GM12878 (cell line): ENCODE results near the gene PDHA1. TPM values are rescaled to one million over a fixed set of nuclear protein-coding genes. Genes with fewer than 3 reads are reported as not detected.

Source experiments
- ATAC-seq: fragments of 200-7000 bp; cut with Tn5 transposase; 3 replicates; pipeline ENCODE4 v1.9.1; 2020; ENCODE audit warnings: mild to moderate bottlenecking, moderate library complexity
- BruUV-seq: library from RNA; stranded (reverse); fragments of 400-500 nt; replicated peaks from 2 replicates; lab custom pipeline; 2021; lab: Mats Ljungman, UMichigan
- CTCF ChIA-PET: fragments of 300-600 bp; sonication (Branson Sonifier 250); formaldehyde crosslinking; extraction: SDS; loops from one replicate; lab custom pipeline; 2021; ENCODE audit warnings: inconsistent platforms; lab: Yijun Ruan, JAX
- POLR2A ChIA-PET: fragments of 350-600 bp; formaldehyde crosslinking; extraction: SDS; loops from one replicate; lab custom pipeline; 2021; ENCODE audit warnings: inconsistent platforms; lab: Charles Lee
- RAD21 ChIA-PET: fragments of 300-600 bp; sonication (Branson Sonifier 250); formaldehyde crosslinking; loops from one replicate; lab custom pipeline; 2023; ENCODE audit warnings: antibody characterized with exemption; ENCODE audit not compliant: unreplicated experiment; lab: Charles Lee
- SMC1A ChIA-PET: fragments of 300-600 bp; sonication (Branson Sonifier 250); formaldehyde crosslinking; loops from one replicate; lab custom pipeline; 2023; ENCODE audit not compliant: unreplicated experiment, uncharacterized antibody; lab: Charles Lee
- DNase-seq: peaks from one replicate; pipeline ENCODE4 v3.0.0-alpha.2; 2011; ENCODE audit warnings: low read depth, low spot score
- FAIRE-seq: peaks from 3 replicates; lab custom pipeline; 2011; peaks lifted over from hg19 to GRCh38; lab: Jason Lieb, UNC
- H2AFZ ChIP-seq: 2 replicates; pipeline ENCODE4 v1.6.0; 2011; ENCODE audit warnings: low read depth, low read length, control low read depth; ENCODE audit not compliant: control insufficient read depth
- H3K27ac ChIP-seq: 2 replicates; pipeline ENCODE4 v1.5.1; 2011; ENCODE audit warnings: control low read depth; ENCODE audit not compliant: control insufficient read depth, insufficient read depth
- H3K27me3 ChIP-seq, 2 experiments: replicated peaks in 1 of 2; 2 replicates each; pipeline versions ENCODE4 v1.6.0 to v1.6.1; 2011; ENCODE audit warnings: low read length in 1 of 2; ENCODE audit not compliant: control insufficient read depth in 2 of 2, insufficient read depth in 2 of 2
- H3K36me3 ChIP-seq, 2 experiments: 2 replicates each; pipeline ENCODE4 v1.5.1; 2011; ENCODE audit warnings: low read length in 1 of 2; ENCODE audit not compliant: control insufficient read depth in 2 of 2, insufficient read depth in 2 of 2
- H3K4me1 ChIP-seq: 2 replicates; pipeline ENCODE4 v1.6.1; 2011; ENCODE audit warnings: mild to moderate bottlenecking, low read length, moderate library complexity, mixed read lengths; ENCODE audit not compliant: control insufficient read depth, insufficient read depth
- H3K4me2 ChIP-seq: 2 replicates; pipeline ENCODE4 v1.6.0; 2011; ENCODE audit warnings: control low read depth; ENCODE audit not compliant: control insufficient read depth, insufficient read depth
- H3K4me3 ChIP-seq: fragments of 200-600 bp; sonication (generic); 2 replicates; pipeline ENCODE4 v1.5.1; 2016
- H3K79me2 ChIP-seq: 2 replicates; pipeline ENCODE4 v1.6.0; 2011; ENCODE audit warnings: low read length; ENCODE audit not compliant: control insufficient read depth, insufficient read depth
- H3K9ac ChIP-seq: 2 replicates; pipeline ENCODE4 v1.8.0; 2011; ENCODE audit warnings: low read length, control low read depth, mixed read lengths; ENCODE audit not compliant: control insufficient read depth, insufficient read depth
- H3K9me3 ChIP-seq: replicated peaks from 3 replicates; pipeline ENCODE4 v1.5.1; 2011; ENCODE audit warnings: mild to moderate bottlenecking, low read length; ENCODE audit not compliant: control insufficient read depth, insufficient read depth
- H4K20me1 ChIP-seq: 2 replicates; pipeline ENCODE4 v1.6.0; 2011; ENCODE audit not compliant: control insufficient read depth, insufficient read depth
- ATF7 ChIP-seq: fragments of 450-650 bp; IDR thresholded peaks from 2 replicates; pipeline ENCODE4 v1.6.1; 2016; ENCODE audit warnings: low read depth, mild to moderate bottlenecking
- BRCA1 ChIP-seq: IDR thresholded peaks from 2 replicates; pipeline ENCODE4 v1.6.1; 2011; ENCODE audit warnings: low read depth, low read length, improper control_type of control experiment
- GABPA ChIP-seq: IDR thresholded peaks from 2 replicates; pipeline ENCODE4 v1.6.1; 2014; ENCODE audit warnings: antibody characterized with exemption, low read depth, mild to moderate bottlenecking, inconsistent platforms
- GATAD2B ChIP-seq: fragments of 450-650 bp; conservative IDR thresholded peaks from 2 replicates; pipeline ENCODE4 v1.6.1; 2017; ENCODE audit warnings: low read depth, mild to moderate bottlenecking, moderate library complexity
- IRF4 ChIP-seq: IDR thresholded peaks from 2 replicates; pipeline ENCODE4 v1.6.1; 2011; ENCODE audit warnings: low read depth, low read length
- KDM1A ChIP-seq: fragments of 200-600 bp; sonication (generic); IDR thresholded peaks from 2 replicates; pipeline ENCODE4 v1.6.1; 2016; ENCODE audit warnings: borderline replicate concordance
- NBN ChIP-seq: fragments of 450-650 bp; IDR thresholded peaks from 2 replicates; pipeline ENCODE4 v1.6.1; 2016
- NFXL1 ChIP-seq: fragments of 450-650 bp; IDR thresholded peaks from 2 replicates; pipeline ENCODE4 v1.6.1; 2017; ENCODE audit warnings: antibody characterized with exemption, mild to moderate bottlenecking, borderline replicate concordance
- POLR2A ChIP-seq: IDR thresholded peaks from 2 replicates; pipeline ENCODE4 v1.6.1; 2011; ENCODE audit warnings: low read depth, mild to moderate bottlenecking, low read length
- RB1 ChIP-seq: fragments of 450-650 bp; formaldehyde crosslinking; IDR thresholded peaks from 2 replicates; pipeline ENCODE4 v1.6.1; 2017; ENCODE audit warnings: mild to moderate bottlenecking, borderline replicate concordance
- SKIL ChIP-seq: fragments of 450-650 bp; IDR thresholded peaks from 2 replicates; pipeline ENCODE4 v1.6.1; 2017; ENCODE audit warnings: mild to moderate bottlenecking, low read depth, inconsistent platforms; ENCODE audit not compliant: poor library complexity, severe bottlenecking
- SP1 ChIP-seq: IDR thresholded peaks from one replicate; pipeline ENCODE4 v1.6.1; 2011; ENCODE audit warnings: low read depth, low read length
- SPI1 ChIP-seq: IDR thresholded peaks from 2 replicates; pipeline ENCODE4 v1.6.1; 2011; ENCODE audit warnings: low read depth, mild to moderate bottlenecking, low read length, moderate library complexity, borderline replicate concordance; ENCODE audit not compliant: insufficient read depth
- WGBS: methylation state at CpG from one replicate; pipeline ENCODE4 v1.1.6; 2016; ENCODE audit warnings: low lambda C conversion rate; ENCODE audit not compliant: insufficient replicate concordance, insufficient coverage; ENCODE audit errors: missing lambda C conversion rate; 5-methylcytosine and 5-hydroxymethylcytosine counted together
- in situ Hi-C: fragments of 300-500 bp; cut with MboI; formaldehyde crosslinking; loops from 9 replicates; pipeline ENCODE4 v1.14.3; 2018; ENCODE audit warnings: mixed read lengths
- intact Hi-C: fragments of 100-400 bp; cut with micrococcal nuclease; formaldehyde crosslinking; loops from one replicate; pipeline ENCODE4 v1.14.2; 2022; ENCODE audit not compliant: unreplicated experiment
- polyA plus RNA-seq, 11 experiments: library from polyadenylated mRNA; depleted of rRNA in 4 of 11; unstranded in 6 of 11; stranded (reverse) in 5 of 11; fragments of >200 nt; fragmentation: Nextera tagmentation in 4 of 11; fragmentation: Illumina TruSeq in 1 of 11; extraction: Ambion mirVana in 4 of 11; extraction: Trizol in 1 of 11; gene quantifications; 1 replicate in 1 of 11; 2 replicates in 10 of 11; pipeline versions ENCODE4 v1.2.1 to v1.2.3, GENCODE V29; 2011 to 2016; ENCODE audit warnings: inconsistent platforms in 2 of 11, missing spikeins in 2 of 11, low read depth in 1 of 11
- total RNA-seq, 4 experiments: library from RNA; depleted of rRNA in 3 of 4; stranded (reverse); fragments of >200 nt in 3 of 4; fragmentation: Illumina TruSeq in 1 of 4; extraction: Trizol in 1 of 4; gene quantifications; 2 replicates each; pipeline versions ENCODE4 v1.2.1 to v1.2.3, GENCODE V29; 2013 to 2021
- TF ChIP-seq, protein P1 (sequence below): IDR thresholded peaks from 2 replicates; pipeline ENCODE4 v1.6.1; 2011; ENCODE audit warnings: low read depth, mild to moderate bottlenecking, low read length, moderate library complexity, borderline replicate concordance; ENCODE audit errors: extremely low read depth
- TF ChIP-seq, protein P2 (sequence below): IDR thresholded peaks from 2 replicates; pipeline ENCODE4 v1.6.1; 2012; ENCODE audit warnings: low read length, inconsistent platforms

The PDHA1 gene
- total and polyA plus RNA-seq, 10 of the 15 experiments (the other 5 are each of a cell fraction or from before 2014, with no cell fraction given), result 175 to 370 (median 270) TPM

DNA sequence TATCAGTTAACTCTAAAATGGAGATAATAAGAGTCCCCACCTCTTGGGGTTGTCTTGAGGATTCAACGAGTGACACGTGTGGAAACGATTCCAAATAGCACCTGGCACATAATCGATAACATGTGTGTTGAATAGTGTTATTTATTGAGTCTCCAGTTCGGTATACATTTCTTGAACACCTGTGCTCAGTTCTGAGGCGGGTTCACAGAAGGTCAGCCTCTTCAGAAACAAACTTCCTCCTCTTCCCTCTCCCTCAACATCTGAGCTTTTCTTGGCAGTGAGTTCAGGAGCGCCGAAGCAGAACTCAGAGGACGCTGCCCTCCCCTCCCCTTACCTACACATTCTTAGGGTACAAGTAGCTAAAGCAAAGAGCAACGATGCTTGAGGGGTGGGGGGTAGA lies 934 bp downstream of the PDHA1 start:
- CTCF ChIA-PET, result no interaction called here
- RAD21 ChIA-PET, result interaction anchor here (0.6 kb wide), 1 partner anchor 361 kb away, joined by 3 read pairs; the partner anchor contains the start of gene PHKA2
- no peak overlapping the region for H2AFZ ChIP-seq
- FAIRE-seq (no peak), DNase-seq (no peak), ATAC-seq (no peak)
- POLR2A ChIA-PET, result interaction anchor here (0.6 to 0.7 kb wide), 2 partner anchors 12 to 268 kb away, joined by 3 to 4 read pairs; no protein-coding TSS in a partner anchor
- SMC1A ChIA-PET, result no interaction called here
- H3K79me2 ChIP-seq, result peaks cover 25% of the 10 kb centered on the region
- H3K36me3 ChIP-seq, result no peaks in the 10 kb centered on the region
- peak overlapping the region; percentile 49 for H3K4me2 ChIP-seq
- no peaks in the 10 kb centered on the region for H4K20me1 ChIP-seq
- peak overlapping the region; percentile 58 for H3K9ac ChIP-seq
- no peak overlapping the region for H3K27ac ChIP-seq
- H3K9me3 ChIP-seq, result no peaks in the 10 kb centered on the region
- no peaks in the 10 kb centered on the region for H3K27me3 ChIP-seq
- TF ChIP-seq, protein P1, sequence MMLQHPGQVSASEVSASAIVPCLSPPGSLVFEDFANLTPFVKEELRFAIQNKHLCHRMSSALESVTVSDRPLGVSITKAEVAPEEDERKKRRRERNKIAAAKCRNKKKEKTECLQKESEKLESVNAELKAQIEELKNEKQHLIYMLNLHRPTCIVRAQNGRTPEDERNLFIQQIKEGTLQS, result no peak
- TF ChIP-seq RB1 (no peak), GABPA (no peak), GATAD2B (no peak)
- in situ Hi-C loops, result loop anchor here (10.0 kb wide), 1 partner anchor 670 kb away; the partner anchor contains the start of gene RS1
- peak overlapping the region; percentile 73; the same call in 1 of the 2 replicates for H3K4me3 ChIP-seq
- intact Hi-C loops, result loop anchor here (10.0 kb wide), 1 partner anchor 540 kb away; the partner anchor contains the start of gene SH3KBP1
- TSS peak; percentile 62 for BruUV-seq
- 20% methylated on average over 10 of the region's 10 CpGs for WGBS
- H3K4me1 ChIP-seq, result no peaks in the 10 kb centered on the region

DNA sequence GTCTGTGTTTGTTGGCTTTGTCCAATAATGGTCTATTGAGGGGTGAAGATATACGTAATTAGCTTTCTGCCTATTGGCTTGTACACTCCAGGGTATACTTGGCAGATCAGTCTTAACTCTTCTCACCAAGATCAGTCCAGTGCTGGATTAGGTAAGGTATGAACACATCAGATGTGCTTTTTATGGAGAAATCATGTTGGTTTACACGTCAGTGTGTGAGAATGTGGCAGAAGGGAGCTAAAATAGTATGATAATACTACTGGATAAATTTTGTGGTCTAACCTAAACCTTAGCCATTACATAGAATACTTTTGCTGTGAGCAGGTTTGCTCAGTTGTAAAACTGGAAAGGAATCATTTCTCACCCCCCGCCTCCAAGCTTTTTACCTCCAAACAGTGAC lies 4.2 kb downstream of the PDHA1 start:
- POLR2A ChIA-PET, result no interaction called here
- no peak for ATAC-seq
- CTCF ChIA-PET, result interaction anchor here (0.8 kb wide), 1 partner anchor 23 kb away, joined by 3 read pairs; no protein-coding TSS in a partner anchor
- H4K20me1 ChIP-seq, result no peaks in the 10 kb centered on the region
- no peaks in the 10 kb centered on the region for H3K27me3 ChIP-seq
- SMC1A ChIA-PET, result no interaction called here
- H3K4me2 ChIP-seq, result no peak overlapping the region
- in situ Hi-C loops, result loop anchor here (10.0 kb wide), 1 partner anchor 673 kb away; the partner anchor contains the start of gene RS1
- RAD21 ChIA-PET, result no interaction called here
- no peak overlapping the region for H2AFZ ChIP-seq
- intact Hi-C loops, result loop anchor here (10.0 kb wide), 1 partner anchor 537 kb away; the partner anchor contains the start of gene SH3KBP1
- BruUV-seq, result no TSS peak
- H3K36me3 ChIP-seq, result peaks cover 0 to 1% of the 10 kb centered on the region in 2 experiments; a peak in 3 of 4 replicates
- H3K27ac ChIP-seq, result no peak overlapping the region
- FAIRE-seq, result no peak
- peaks cover 10% of the 10 kb centered on the region for H3K4me1 ChIP-seq
- no peak for DNase-seq
- no peak overlapping the region for H3K9ac ChIP-seq
- H3K79me2 ChIP-seq, result peaks cover 25% of the 10 kb centered on the region
- WGBS, result 66% methylated on average over 3 of the region's 3 CpGs
- H3K4me3 ChIP-seq, result no peak overlapping the region
- no peaks in the 10 kb centered on the region for H3K9me3 ChIP-seq
- no peak for TF ChIP-seq SP1
- TF ChIP-seq IRF4, result no peak
- no peak for TF ChIP-seq SKIL
- no peak for TF ChIP-seq ATF7
- no peak for TF ChIP-seq KDM1A
- no peak for TF ChIP-seq BRCA1
- no peak for TF ChIP-seq NFXL1
- TF ChIP-seq, protein P2, sequence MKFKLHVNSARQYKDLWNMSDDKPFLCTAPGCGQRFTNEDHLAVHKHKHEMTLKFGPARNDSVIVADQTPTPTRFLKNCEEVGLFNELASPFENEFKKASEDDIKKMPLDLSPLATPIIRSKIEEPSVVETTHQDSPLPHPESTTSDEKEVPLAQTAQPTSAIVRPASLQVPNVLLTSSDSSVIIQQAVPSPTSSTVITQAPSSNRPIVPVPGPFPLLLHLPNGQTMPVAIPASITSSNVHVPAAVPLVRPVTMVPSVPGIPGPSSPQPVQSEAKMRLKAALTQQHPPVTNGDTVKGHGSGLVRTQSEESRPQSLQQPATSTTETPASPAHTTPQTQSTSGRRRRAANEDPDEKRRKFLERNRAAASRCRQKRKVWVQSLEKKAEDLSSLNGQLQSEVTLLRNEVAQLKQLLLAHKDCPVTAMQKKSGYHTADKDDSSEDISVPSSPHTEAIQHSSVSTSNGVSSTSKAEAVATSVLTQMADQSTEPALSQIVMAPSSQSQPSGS, result no peak
- TF ChIP-seq NBN, result no peak
- no peak for TF ChIP-seq SPI1
- TF ChIP-seq POLR2A, result no peak
